Subcutaneous adipose tissue (tissue), 4 donors: ENCODE measurements around the gene PDE3B. TPM values are rescaled to one million over a fixed set of nuclear protein-coding genes. Genes with fewer than 3 reads are reported as not detected.

Experiments used
- CTCF ChIP-seq: fragments of 450-650 bp; IDR thresholded peaks from one replicate; pipeline ENCODE4 v1.5.1; 2016; ENCODE audit warnings: low read depth, mild to moderate bottlenecking, control low read depth, antibody characterized with exemption, moderate library complexity
- total RNA-seq, 4 donors: library from RNA; depleted of rRNA; stranded (reverse); fragments of >200 nt; gene quantifications; one replicate each; pipeline ENCODE4 v1.1.0, GENCODE V29; 2016

The PDE3B gene
- total RNA-seq, 4 donors from 2014 or later, result 158 to 367 (median 171) TPM

- TF ChIP-seq CTCF, result no peak
Observed at GRCh38 chr11:14725150-14725549, 81.5 kb downstream of the PDE3B start.

- TF ChIP-seq CTCF, result no peak
Observed at GRCh38 chr11:14727215-14727614, 83.6 kb downstream of the PDE3B start.

- TF ChIP-seq CTCF, result no peak
Observed at GRCh38 chr11:14727746-14728145, 84.1 kb downstream of the PDE3B start.

- TF ChIP-seq CTCF, result no peak
Observed at GRCh38 chr11:14741195-14741594, 97.6 kb downstream of the PDE3B start.

GRCh38 chr11:14742849-14743559 is 99.4 kb downstream of the PDE3B start:
- TF ChIP-seq CTCF, result no peak

GRCh38 chr11:14746857-14747395 is 103.3 kb downstream of the PDE3B start:
- no peak for TF ChIP-seq CTCF

- TF ChIP-seq CTCF, result no peak
Observed at GRCh38 chr11:14748090-14748489, 104.5 kb downstream of the PDE3B start.
